ENCODE measurements around the gene SKIDA1. TPM values are rescaled to one million over a fixed set of nuclear protein-coding genes. Genes with fewer than 3 reads are reported as not detected.

SKIDA1 gene
- total and polyA plus RNA-seq, 5 donors, result 0.88 to 6.3 (median 3.3) TPM

- intact Hi-C loops (cut with DNase I), result no loop called here
- Histone ChIP-seq H3K27ac (ENCODE audit: low read length) (no peak overlapping the region), H3K4me1 (ENCODE audit: control insufficient read depth, insufficient read depth, low read length) (peaks cover 2% of the 10 kb centered on the region), H3K27me3 (ENCODE audit: control insufficient read depth, insufficient read depth) (no peaks in the 10 kb centered on the region), H3K4me3 (ENCODE audit: low read length) (no peak overlapping the region), H3K9me3 (ENCODE audit: control insufficient read depth, low read length) (no peaks in the 10 kb centered on the region)
- DNase-seq, result no peak
- no peak for ATAC-seq
- WGBS, result 77% methylated on average over 4 of the region's 4 CpGs
Observed at GRCh38 chr10:21521751-21522533, 3.5 kb downstream of the SKIDA1 start.

- H3K27me3 ChIP-seq (ENCODE audit: control insufficient read depth, insufficient read depth), result no peaks in the 10 kb centered on the region
- no peaks in the 10 kb centered on the region for H3K9me3 ChIP-seq (ENCODE audit: control insufficient read depth, low read length)
- 68% methylated on average over 8 of the region's 8 CpGs for WGBS
- ATAC-seq, result no peak
- H3K4me1 ChIP-seq (ENCODE audit: control insufficient read depth, insufficient read depth, low read length), result peaks cover 2% of the 10 kb centered on the region
- no peak for DNase-seq
- peak overlapping the region; percentile 14 for H3K27ac ChIP-seq (ENCODE audit: low read length)
- intact Hi-C loops (cut with DNase I), result no loop called here
- no peak overlapping the region for H3K4me3 ChIP-seq (ENCODE audit: low read length)
Observed at GRCh38 chr10:21520949-21521348, 4.5 kb downstream of the SKIDA1 start.

GRCh38 chr10:21520509-21520908, 5.0 kb downstream of the SKIDA1 start:
- Histone ChIP-seq H3K27me3 (ENCODE audit: control insufficient read depth, insufficient read depth) (no peaks in the 10 kb centered on the region), H3K27ac (ENCODE audit: low read length) (no peak overlapping the region), H3K4me3 (ENCODE audit: low read length) (peak overlapping the region; percentile 89), H3K4me1 (ENCODE audit: control insufficient read depth, insufficient read depth, low read length) (peaks cover 2% of the 10 kb centered on the region), H3K9me3 (ENCODE audit: control insufficient read depth, low read length) (no peaks in the 10 kb centered on the region)
- ATAC-seq, result no peak
- no peak for DNase-seq
- intact Hi-C loops (cut with DNase I), result no loop called here

- intact Hi-C loops (cut with DNase I), result no loop called here
- H3K4me1 ChIP-seq (ENCODE audit: control insufficient read depth, insufficient read depth, low read length), result peaks cover 2% of the 10 kb centered on the region
- H3K27me3 ChIP-seq (ENCODE audit: control insufficient read depth, insufficient read depth), result no peaks in the 10 kb centered on the region
- no peaks in the 10 kb centered on the region for H3K9me3 ChIP-seq (ENCODE audit: control insufficient read depth, low read length)
- peak in 1 of 2 donors; percentile 18 for ATAC-seq
- peak overlapping the region; percentile 89 for H3K4me3 ChIP-seq (ENCODE audit: low read length)
- H3K27ac ChIP-seq (ENCODE audit: low read length), result peak overlapping the region; percentile 89
- DNase-seq, result no peak
- 5% methylated on average over 12 of the region's 12 CpGs for WGBS
Observed at GRCh38 chr10:21519941-21520436, 5.5 kb downstream of the SKIDA1 start.

- Histone ChIP-seq H3K9me3 (ENCODE audit: control insufficient read depth, low read length) (no peaks in the 10 kb centered on the region), H3K27ac (ENCODE audit: low read length) (peak overlapping the region; percentile 89), H3K4me1 (ENCODE audit: control insufficient read depth, insufficient read depth, low read length) (peaks cover 2% of the 10 kb centered on the region), H3K27me3 (ENCODE audit: control insufficient read depth, insufficient read depth) (no peaks in the 10 kb centered on the region), H3K4me3 (ENCODE audit: low read length) (peak overlapping the region; percentile 89)
- WGBS, result 12% methylated on average over 11 of the region's 11 CpGs
- intact Hi-C loops (cut with DNase I), result no loop called here
- no peak for DNase-seq
- no peak for ATAC-seq
Observed at GRCh38 chr10:21519397-21519933, 6.0 kb downstream of the SKIDA1 start.

GRCh38 chr10:21518641-21519396, 6.7 kb downstream of the SKIDA1 start:
- DNase-seq, result peak in 2 of 3 donors; percentile 49 to 54
- intact Hi-C loops (cut with DNase I), result no loop called here
- 18% methylated on average over 16 of the region's 16 CpGs for WGBS

GRCh38 chr10:21518149-21518640, 7.3 kb downstream of the SKIDA1 start:
- peak overlapping the region; percentile 84 for H3K27ac ChIP-seq (ENCODE audit: low read length)
- no peaks in the 10 kb centered on the region for H3K9me3 ChIP-seq (ENCODE audit: control insufficient read depth, low read length)
- peaks cover 2% of the 10 kb centered on the region for H3K4me1 ChIP-seq (ENCODE audit: control insufficient read depth, insufficient read depth, low read length)
- ATAC-seq (peak; percentile 4 to 23), DNase-seq (no peak)
- H3K4me3 ChIP-seq (ENCODE audit: low read length), result peak overlapping the region; percentile 89
- no peaks in the 10 kb centered on the region for H3K27me3 ChIP-seq (ENCODE audit: control insufficient read depth, insufficient read depth)
- intact Hi-C loops (cut with DNase I), result no loop called here
- 14% methylated on average over 13 of the region's 13 CpGs for WGBS

More at GRCh38 chr10:21518641-21519396, 6.7 kb downstream of the SKIDA1 start:
- ATAC-seq, result peak; percentile 30 to 73
- Histone ChIP-seq H3K27me3 (ENCODE audit: control insufficient read depth, insufficient read depth) (no peaks in the 10 kb centered on the region), H3K4me1 (ENCODE audit: control insufficient read depth, insufficient read depth, low read length) (peaks cover 2% of the 10 kb centered on the region), H3K9me3 (ENCODE audit: control insufficient read depth, low read length) (no peaks in the 10 kb centered on the region), H3K4me3 (ENCODE audit: low read length) (peak overlapping the region; percentile 89), H3K27ac (ENCODE audit: low read length) (peak overlapping the region; percentile 99)

- Histone ChIP-seq H3K4me1 (ENCODE audit: control insufficient read depth, insufficient read depth, low read length) (peaks cover 2% of the 10 kb centered on the region), H3K4me3 (ENCODE audit: low read length) (peak overlapping the region; percentile 89), H3K9me3 (ENCODE audit: control insufficient read depth, low read length) (no peaks in the 10 kb centered on the region), H3K27ac (ENCODE audit: low read length) (peak overlapping the region; percentile 84), H3K27me3 (ENCODE audit: control insufficient read depth, insufficient read depth) (no peaks in the 10 kb centered on the region)
- intact Hi-C loops (cut with DNase I), result no loop called here
- DNase-seq (peak; percentile 77 to 90 (median 88)), ATAC-seq (peak; percentile 79 to 84)
- under 1% methylated on average over 73 of the region's 73 CpGs for WGBS
Observed at GRCh38 chr10:21517134-21518031, 8.1 kb downstream of the SKIDA1 start.

GRCh38 chr10:21516242-21517131, 9.0 kb downstream of the SKIDA1 start:
- under 1% methylated on average over 86 of the region's 86 CpGs for WGBS
- Histone ChIP-seq H3K4me1 (ENCODE audit: control insufficient read depth, insufficient read depth, low read length) (peaks cover 2% of the 10 kb centered on the region), H3K4me3 (ENCODE audit: low read length) (peak overlapping the region; percentile 89), H3K9me3 (ENCODE audit: control insufficient read depth, low read length) (no peaks in the 10 kb centered on the region), H3K27me3 (ENCODE audit: control insufficient read depth, insufficient read depth) (no peaks in the 10 kb centered on the region), H3K27ac (ENCODE audit: low read length) (peak overlapping the region; percentile 84)
- DNase-seq, result peak; percentile 66 to 89 (median 88)
- peak; percentile 47 to 68 for ATAC-seq
- intact Hi-C loops (cut with DNase I), result no loop called here

Data from right cardiac atrium (tissue), 5 donors.